GM12878 (cell line): ENCODE data around the gene FNTB. TPM values are rescaled to one million over a fixed set of nuclear protein-coding genes. Genes with fewer than 3 reads are reported as not detected.

ENCODE experiments used
- ATAC-seq: fragments of 200-7000 bp; cut with Tn5 transposase; 3 replicates; pipeline ENCODE4 v1.9.1; 2020; ENCODE audit warnings: mild to moderate bottlenecking, moderate library complexity
- BruUV-seq: library from RNA; stranded (reverse); fragments of 400-500 nt; replicated peaks from 2 replicates; lab custom pipeline; 2021; lab: Mats Ljungman, UMichigan
- CTCF ChIA-PET: fragments of 300-600 bp; sonication (Branson Sonifier 250); formaldehyde crosslinking; extraction: SDS; loops from one replicate; lab custom pipeline; 2021; ENCODE audit warnings: inconsistent platforms; lab: Yijun Ruan, JAX
- POLR2A ChIA-PET: fragments of 350-600 bp; formaldehyde crosslinking; extraction: SDS; loops from one replicate; lab custom pipeline; 2021; ENCODE audit warnings: inconsistent platforms; lab: Charles Lee
- RAD21 ChIA-PET: fragments of 300-600 bp; sonication (Branson Sonifier 250); formaldehyde crosslinking; loops from one replicate; lab custom pipeline; 2023; ENCODE audit warnings: antibody characterized with exemption; ENCODE audit not compliant: unreplicated experiment; lab: Charles Lee
- SMC1A ChIA-PET: fragments of 300-600 bp; sonication (Branson Sonifier 250); formaldehyde crosslinking; loops from one replicate; lab custom pipeline; 2023; ENCODE audit not compliant: unreplicated experiment, uncharacterized antibody; lab: Charles Lee
- DNase-seq: peaks from one replicate; pipeline ENCODE4 v3.0.0-alpha.2; 2011; ENCODE audit warnings: low read depth, low spot score
- FAIRE-seq: peaks from 3 replicates; lab custom pipeline; 2011; peaks lifted over from hg19 to GRCh38; lab: Jason Lieb, UNC
- H2AFZ ChIP-seq: 2 replicates; pipeline ENCODE4 v1.6.0; 2011; ENCODE audit warnings: low read depth, low read length, control low read depth; ENCODE audit not compliant: control insufficient read depth
- H3K27ac ChIP-seq: 2 replicates; pipeline ENCODE4 v1.5.1; 2011; ENCODE audit warnings: control low read depth; ENCODE audit not compliant: control insufficient read depth, insufficient read depth
- H3K27me3 ChIP-seq, 2 experiments: replicated peaks in 1 of 2; 2 replicates each; pipeline versions ENCODE4 v1.6.0 to v1.6.1; 2011; ENCODE audit warnings: low read length in 1 of 2; ENCODE audit not compliant: control insufficient read depth in 2 of 2, insufficient read depth in 2 of 2
- H3K36me3 ChIP-seq, 2 experiments: 2 replicates each; pipeline ENCODE4 v1.5.1; 2011; ENCODE audit warnings: low read length in 1 of 2; ENCODE audit not compliant: control insufficient read depth in 2 of 2, insufficient read depth in 2 of 2
- H3K4me1 ChIP-seq: 2 replicates; pipeline ENCODE4 v1.6.1; 2011; ENCODE audit warnings: mild to moderate bottlenecking, low read length, moderate library complexity, mixed read lengths; ENCODE audit not compliant: control insufficient read depth, insufficient read depth
- H3K4me2 ChIP-seq: 2 replicates; pipeline ENCODE4 v1.6.0; 2011; ENCODE audit warnings: control low read depth; ENCODE audit not compliant: control insufficient read depth, insufficient read depth
- H3K4me3 ChIP-seq: fragments of 200-600 bp; sonication (generic); 2 replicates; pipeline ENCODE4 v1.5.1; 2016
- H3K79me2 ChIP-seq: 2 replicates; pipeline ENCODE4 v1.6.0; 2011; ENCODE audit warnings: low read length; ENCODE audit not compliant: control insufficient read depth, insufficient read depth
- H3K9ac ChIP-seq: 2 replicates; pipeline ENCODE4 v1.8.0; 2011; ENCODE audit warnings: low read length, control low read depth, mixed read lengths; ENCODE audit not compliant: control insufficient read depth, insufficient read depth
- H3K9me3 ChIP-seq: replicated peaks from 3 replicates; pipeline ENCODE4 v1.5.1; 2011; ENCODE audit warnings: mild to moderate bottlenecking, low read length; ENCODE audit not compliant: control insufficient read depth, insufficient read depth
- H4K20me1 ChIP-seq: 2 replicates; pipeline ENCODE4 v1.6.0; 2011; ENCODE audit not compliant: control insufficient read depth, insufficient read depth
- ATF2 ChIP-seq: IDR thresholded peaks from 2 replicates; pipeline ENCODE4 v1.6.1; 2012; ENCODE audit warnings: low read length, inconsistent platforms
- BCL11A ChIP-seq: IDR thresholded peaks from 2 replicates; pipeline ENCODE4 v1.6.1; 2011; ENCODE audit warnings: low read depth, low read length
- CBFB ChIP-seq: IDR thresholded peaks from 2 replicates; pipeline ENCODE4 v1.6.1; 2016; ENCODE audit warnings: antibody characterized with exemption, low read depth
- E2F4 ChIP-seq: IDR thresholded peaks from 2 replicates; pipeline ENCODE4 v1.6.1; 2012; ENCODE audit warnings: low read depth, low read length, improper control_type of control experiment
- ETV6 ChIP-seq, 2 experiments: fragments of 450-650 bp in 1 of 2; IDR thresholded peaks in 1 of 2; conservative IDR thresholded peaks in 1 of 2; 2 replicates each; pipeline ENCODE4 v1.6.1; 2014; ENCODE audit warnings: antibody characterized with exemption in 1 of 2, borderline replicate concordance in 1 of 2, low read depth in 1 of 2, mild to moderate bottlenecking in 1 of 2, moderate library complexity in 1 of 2
- IKZF2 ChIP-seq, 2 experiments: fragments of 450-650 bp; IDR thresholded peaks; 2 replicates each; pipeline ENCODE4 v1.6.1; 2017; ENCODE audit warnings: mild to moderate bottlenecking in 2 of 2, moderate library complexity in 2 of 2
- IRF3 ChIP-seq: fragments of 450-650 bp; IDR thresholded peaks from 2 replicates; pipeline ENCODE4 v1.6.1; 2014; ENCODE audit warnings: mild to moderate bottlenecking
- MLLT1 ChIP-seq: fragments of 450-650 bp; IDR thresholded peaks from 2 replicates; pipeline ENCODE4 v1.6.1; 2016; ENCODE audit warnings: mild to moderate bottlenecking
- RAD21 ChIP-seq: IDR thresholded peaks from 2 replicates; pipeline ENCODE4 v1.6.1; 2011; ENCODE audit warnings: mild to moderate bottlenecking, low read depth, low read length, moderate library complexity; ENCODE audit not compliant: insufficient read depth
- STAT3 ChIP-seq: IDR thresholded peaks from 2 replicates; pipeline ENCODE4 v1.6.1; 2011; ENCODE audit warnings: low read depth, low read length, improper control_type of control experiment
- WGBS: methylation state at CpG from one replicate; pipeline ENCODE4 v1.1.6; 2016; ENCODE audit warnings: low lambda C conversion rate; ENCODE audit not compliant: insufficient replicate concordance, insufficient coverage; ENCODE audit errors: missing lambda C conversion rate; 5-methylcytosine and 5-hydroxymethylcytosine counted together
- in situ Hi-C: fragments of 300-500 bp; cut with MboI; formaldehyde crosslinking; loops from 9 replicates; pipeline ENCODE4 v1.14.3; 2018; ENCODE audit warnings: mixed read lengths
- intact Hi-C: fragments of 100-400 bp; cut with micrococcal nuclease; formaldehyde crosslinking; loops from one replicate; pipeline ENCODE4 v1.14.2; 2022; ENCODE audit not compliant: unreplicated experiment
- polyA plus RNA-seq, 11 experiments: library from polyadenylated mRNA; depleted of rRNA in 4 of 11; unstranded in 6 of 11; stranded (reverse) in 5 of 11; fragments of >200 nt; fragmentation: Nextera tagmentation in 4 of 11; fragmentation: Illumina TruSeq in 1 of 11; extraction: Ambion mirVana in 4 of 11; extraction: Trizol in 1 of 11; gene quantifications; 1 replicate in 1 of 11; 2 replicates in 10 of 11; pipeline versions ENCODE4 v1.2.1 to v1.2.3, GENCODE V29; 2011 to 2016; ENCODE audit warnings: inconsistent platforms in 2 of 11, missing spikeins in 2 of 11, low read depth in 1 of 11
- total RNA-seq, 4 experiments: library from RNA; depleted of rRNA in 3 of 4; stranded (reverse); fragments of >200 nt in 3 of 4; fragmentation: Illumina TruSeq in 1 of 4; extraction: Trizol in 1 of 4; gene quantifications; 2 replicates each; pipeline versions ENCODE4 v1.2.1 to v1.2.3, GENCODE V29; 2013 to 2021

Gene FNTB
- total and polyA plus RNA-seq, 10 of the 15 experiments (the other 5 are each of a cell fraction or from before 2014, with no cell fraction given), result 10.4 to 25.1 (median 16.7) TPM

- 96% methylated on average over 11 of the region's 11 CpGs for WGBS
- ChIA-PET RAD21 (no interaction called here), POLR2A (interaction anchor here (0.9 kb wide), 1 partner anchor 14 kb away, joined by 4 read pairs; no protein-coding TSS in a partner anchor), CTCF (interaction anchor here (1.8 kb wide), 1 partner anchor 14 kb away, joined by 4 read pairs; no protein-coding TSS in a partner anchor), SMC1A (interaction anchor here (0.6 to 1.6 kb wide), 3 partner anchors 41 to 1336 kb away, joined by 3 to 4 read pairs (median 3); partner anchors contain the start of gene FNTB)
- TF ChIP-seq IRF3, result no peak
- no peak for TF ChIP-seq BCL11A
- TF ChIP-seq STAT3, result no peak
- no peak for TF ChIP-seq IKZF2 (IDR thresholded peaks at IDR 0.05)
- no peak for TF ChIP-seq ETV6 (conservative IDR thresholded peaks at IDR 0.05 in 1 of 2, IDR thresholded peaks at IDR 0.05 in 1 of 2; ENCODE audit: borderline replicate concordance in 1 of 2, low read depth in 1 of 2)
- no peak for TF ChIP-seq E2F4
- no peak for TF ChIP-seq MLLT1
- TF ChIP-seq ATF2, result no peak
- no peak for TF ChIP-seq CBFB
- no peak for TF ChIP-seq RAD21
- intact Hi-C loops (no loop called here), in situ Hi-C loops (no loop called here)
- ATAC-seq (no peak), FAIRE-seq (no peak), DNase-seq (no peak)
- H3K27ac ChIP-seq, result no peak overlapping the region
- no peak overlapping the region for H2AFZ ChIP-seq
- no peaks in the 10 kb centered on the region for H3K4me1 ChIP-seq
- no peaks in the 10 kb centered on the region for H4K20me1 ChIP-seq
- H3K4me2 ChIP-seq, result no peak overlapping the region
- H3K27me3 ChIP-seq, result no peaks in the 10 kb centered on the region
- H3K9me3 ChIP-seq, result no peaks in the 10 kb centered on the region
- BruUV-seq, result no TSS peak
- no peak overlapping the region for H3K4me3 ChIP-seq
- no peaks in the 10 kb centered on the region for H3K79me2 ChIP-seq
- H3K36me3 ChIP-seq, result peaks cover 3 to 32% of the 10 kb centered on the region in 2 experiments
- H3K9ac ChIP-seq, result no peak overlapping the region
Measured at GRCh38 chr14:65027127-65027799, 40.6 kb downstream of the FNTB start.
